Ascending aorta (tissue), 2 donors: ENCODE measurements around the gene FAM81B. TPM values are rescaled to one million over a fixed set of nuclear protein-coding genes. Genes with fewer than 3 reads are reported as not detected.

ENCODE experiments used
- DNase-seq, 2 donors: peaks; one replicate each; pipeline ENCODE4 v3.0.0-alpha.2; 2019; ENCODE audit warnings: low spot score in 2 of 2
- H3K27ac ChIP-seq, 2 donors: fragments of 200-600 bp; sonication (generic); one replicate each; pipeline ENCODE4 v1.5.1; 2016 to 2017; ENCODE audit warnings: mild to moderate bottlenecking in 1 of 2
- H3K27me3 ChIP-seq: fragments of 200-600 bp; sonication (generic); one replicate; pipeline ENCODE4 v1.5.1; 2017
- H3K36me3 ChIP-seq, 2 donors: fragments of 200-600 bp; sonication (generic); one replicate each; pipeline ENCODE4 v1.5.1; 2016
- H3K4me1 ChIP-seq, 2 donors: fragments of 200-600 bp; sonication (generic); one replicate each; pipeline ENCODE4 v1.5.1; 2016 to 2017; ENCODE audit warnings: mild to moderate bottlenecking in 1 of 2
- H3K4me3 ChIP-seq, 2 donors: fragments of 200-600 bp; sonication (generic); one replicate each; pipeline ENCODE4 v1.5.1; 2016 to 2017; ENCODE audit warnings: mild to moderate bottlenecking in 1 of 2
- H3K9me3 ChIP-seq, 2 donors: fragments of 200-600 bp; sonication (generic); one replicate each; pipeline ENCODE4 v1.5.1; 2016
- CTCF ChIP-seq, 3 experiments: fragments of 200-600 bp in 2 of 3; fragments of 450-650 bp in 1 of 3; sonication (generic) in 2 of 3; IDR thresholded peaks; one replicate each; pipeline ENCODE4 v1.5.1; 2016 to 2019; ENCODE audit warnings: antibody characterized with exemption in 3 of 3, mild to moderate bottlenecking in 1 of 3, moderate library complexity in 1 of 3
- intact Hi-C: fragments of 100-400 bp; cut with DNase I; formaldehyde crosslinking; loops from one replicate; pipeline ENCODE4 v1.15.1; 2023
- total RNA-seq: library from RNA; depleted of rRNA; stranded (reverse); fragments of >200 nt; gene quantifications from one replicate; pipeline ENCODE4 v1.1.0, GENCODE V29; 2016

FAM81B gene
- total RNA-seq, 1 donor from 2014 or later, result not detected

GRCh38 chr5:95406426-95407090 is 15.4 kb downstream of the FAM81B start:
- Histone ChIP-seq H3K9me3 (no peaks in the 10 kb centered on the region), H3K4me3 (no peak overlapping the region), H3K36me3 (no peaks in the 10 kb centered on the region), H3K27me3 (no peaks in the 10 kb centered on the region), H3K27ac (no peak overlapping the region), H3K4me1 (no peaks in the 10 kb centered on the region)
- no peak for TF ChIP-seq CTCF (IDR thresholded peaks at IDR 0.05)
- intact Hi-C loops, result no loop called here
- DNase-seq, result no peak

GRCh38 chr5:95410279-95410678 is 19.1 kb downstream of the FAM81B start:
- no peaks in the 10 kb centered on the region for H3K4me1 ChIP-seq
- no peak overlapping the region for H3K27ac ChIP-seq
- intact Hi-C loops, result no loop called here
- no peak for TF ChIP-seq CTCF (IDR thresholded peaks at IDR 0.05)
- H3K4me3 ChIP-seq, result no peak overlapping the region
- H3K27me3 ChIP-seq, result no peaks in the 10 kb centered on the region
- no peaks in the 10 kb centered on the region for H3K9me3 ChIP-seq
- DNase-seq, result no peak
- no peaks in the 10 kb centered on the region for H3K36me3 ChIP-seq

GRCh38 chr5:95411474-95411873 is 20.3 kb downstream of the FAM81B start:
- DNase-seq, result no peak
- no peak overlapping the region for H3K27ac ChIP-seq
- H3K9me3 ChIP-seq, result no peaks in the 10 kb centered on the region
- no peaks in the 10 kb centered on the region for H3K4me1 ChIP-seq
- intact Hi-C loops, result no loop called here
- H3K36me3 ChIP-seq, result no peaks in the 10 kb centered on the region
- H3K27me3 ChIP-seq, result no peaks in the 10 kb centered on the region
- H3K4me3 ChIP-seq, result no peak overlapping the region
- TF ChIP-seq CTCF (IDR thresholded peaks at IDR 0.05), result no peak

GRCh38 chr5:95414451-95414850 is 23.3 kb downstream of the FAM81B start:
- no peak for DNase-seq
- intact Hi-C loops, result no loop called here
- Histone ChIP-seq H3K4me1 (no peaks in the 10 kb centered on the region), H3K9me3 (no peaks in the 10 kb centered on the region), H3K27ac (no peak overlapping the region), H3K36me3 (no peaks in the 10 kb centered on the region), H3K4me3 (no peak overlapping the region), H3K27me3 (no peaks in the 10 kb centered on the region)
- no peak for TF ChIP-seq CTCF (IDR thresholded peaks at IDR 0.05)

- TF ChIP-seq CTCF (IDR thresholded peaks at IDR 0.05), result no peak
Observed at GRCh38 chr5:95417971-95418370, 26.8 kb downstream of the FAM81B start.

GRCh38 chr5:95422838-95423237 is 31.7 kb downstream of the FAM81B start:
- Histone ChIP-seq H3K4me1 (no peaks in the 10 kb centered on the region), H3K36me3 (no peaks in the 10 kb centered on the region), H3K9me3 (no peaks in the 10 kb centered on the region), H3K27ac (no peak overlapping the region), H3K27me3 (no peaks in the 10 kb centered on the region), H3K4me3 (no peak overlapping the region)
- no peak for TF ChIP-seq CTCF (IDR thresholded peaks at IDR 0.05)
- intact Hi-C loops, result no loop called here
- DNase-seq, result no peak

More at GRCh38 chr5:95417971-95418370, 26.8 kb downstream of the FAM81B start:
- no peak overlapping the region for H3K27ac ChIP-seq
- DNase-seq, result no peak
- H3K9me3 ChIP-seq, result no peaks in the 10 kb centered on the region
- H3K4me3 ChIP-seq, result no peak overlapping the region
- intact Hi-C loops, result no loop called here
- no peaks in the 10 kb centered on the region for H3K4me1 ChIP-seq
- H3K27me3 ChIP-seq, result no peaks in the 10 kb centered on the region
- no peaks in the 10 kb centered on the region for H3K36me3 ChIP-seq
